GM12891 (cell line): ENCODE measurements around the gene GAREM1.

Source experiments
- PAX5 ChIP-seq: IDR thresholded peaks from 2 replicates; pipeline ENCODE4 v1.6.1; 2011; ENCODE audit warnings: low read length, moderate library complexity, mild to moderate bottlenecking; ENCODE audit not compliant: insufficient read depth, severe bottlenecking
- POLR2A ChIP-seq: IDR thresholded peaks from 2 replicates; pipeline ENCODE4 v1.6.1; 2011; ENCODE audit warnings: low read depth, low read length, control low read depth
- POLR2AphosphoS5 ChIP-seq: IDR thresholded peaks from 2 replicates; pipeline ENCODE4 v1.6.1; 2011; ENCODE audit warnings: low read depth, low read length, control low read depth
- SPI1 ChIP-seq: IDR thresholded peaks from 2 replicates; pipeline ENCODE4 v1.6.1; 2011; ENCODE audit warnings: low read depth, low read length, control low read depth
- TAF1 ChIP-seq: IDR thresholded peaks from 2 replicates; pipeline ENCODE4 v1.6.1; 2011; ENCODE audit warnings: low read depth, low read length, control low read depth

DNA sequence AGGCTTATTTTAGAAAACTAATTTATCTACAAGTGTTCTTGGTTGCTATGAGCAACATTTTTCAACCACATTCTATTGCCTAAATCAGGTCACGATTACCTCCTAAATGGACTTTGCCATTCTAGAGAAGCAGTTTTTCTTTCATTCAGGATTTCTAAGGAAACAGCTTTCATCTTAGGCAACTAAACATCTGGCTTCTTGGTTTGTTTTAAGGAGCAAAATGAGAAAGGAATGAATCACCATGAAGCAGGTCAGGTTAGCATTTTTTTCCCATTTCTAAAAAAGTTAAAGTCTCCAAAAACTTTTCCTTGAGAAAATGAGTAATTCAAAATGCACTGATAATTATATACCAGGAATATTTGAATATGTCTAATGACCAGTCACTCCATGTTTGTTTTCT, 114.8 kb downstream of the GAREM1 start:
- TF ChIP-seq POLR2A (no peak), PAX5 (no peak), POLR2AphosphoS5 (no peak), SPI1 (no peak), TAF1 (no peak)
